Measurements from ENCODE around the gene DHX16. TPM values are rescaled to one million over a fixed set of nuclear protein-coding genes. Genes with fewer than 3 reads are reported as not detected.
A peak's percentile ranks its signal among the peaks of the same experiment; 100 is the strongest.
"Not testable (repeated sequence)": the region's sequence is repeated elsewhere in the genome, so short reads cannot be mapped to it uniquely, and the experiment has no call there.

The DHX16 gene
- total RNA-seq, 1 donor from 2014 or later: 56.7 TPM

GRCh38 chr6:30679765-30680535 lies 7.1 kb upstream of the DHX16 start:
- H3K4me3 Mint-ChIP-seq: peak overlapping the region; percentile 94
- intact Hi-C loops (cut with micrococcal nuclease): loop anchor here (1.0 to 10.0 kb wide), 6 partner anchors 42 to 815 kb away; partner anchors contain the start of genes HLA-E and MICB
- H3K27ac Mint-ChIP-seq: peak overlapping the region; percentile 97
- peaks cover 85% of the 10 kb centered on the region for H3K36me3 Mint-ChIP-seq (ENCODE audit: low read depth)
- DNase-seq: peak; percentile 67
- no peaks in the 10 kb centered on the region for H3K9me3 Mint-ChIP-seq
- no peaks in the 10 kb centered on the region for H3K27me3 Mint-ChIP-seq
- H3K4me1 Mint-ChIP-seq: peaks cover 40% of the 10 kb centered on the region

GRCh38 chr6:30678964-30679726 lies 6.3 kb upstream of the DHX16 start:
- Mint-ChIP-seq H3K36me3 (ENCODE audit: low read depth) (peaks cover 79% of the 10 kb centered on the region), H3K4me3 (peak overlapping the region; percentile 94), H3K9me3 (no peaks in the 10 kb centered on the region)

DNA sequence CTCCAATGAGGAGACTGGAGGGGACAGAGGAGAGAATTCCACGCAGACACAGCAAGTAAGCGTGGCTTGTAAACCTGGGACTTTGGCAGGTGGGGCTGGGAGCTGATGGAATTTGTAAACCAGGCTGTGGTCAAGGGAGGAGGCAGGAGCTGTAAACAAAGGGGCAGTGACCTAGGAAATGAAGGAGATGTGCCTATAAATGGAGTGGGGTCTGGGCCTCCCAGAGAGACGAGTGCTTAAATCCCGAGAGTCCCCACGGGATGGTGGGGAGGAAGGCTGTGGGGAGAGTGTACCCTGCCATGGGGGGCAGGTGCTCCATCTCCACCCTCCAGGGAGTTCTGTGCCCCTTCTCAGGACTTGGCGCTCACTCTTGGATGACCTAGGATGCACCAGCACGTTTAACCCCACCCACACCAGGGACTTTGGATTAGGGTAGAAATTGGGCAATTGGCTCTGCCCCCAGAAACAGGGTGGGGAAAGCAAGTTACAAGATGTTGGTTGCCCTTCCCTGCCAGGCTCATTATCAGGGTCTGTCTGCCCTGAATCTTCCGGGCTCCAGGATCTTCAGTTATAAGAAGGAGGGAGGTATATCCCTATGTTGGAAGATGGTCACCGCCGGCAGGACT lies 4.0 kb upstream of the DHX16 start:
- no peak overlapping the region for H3K27ac Mint-ChIP-seq
- DNase-seq: no peak
- intact Hi-C loops (cut with micrococcal nuclease): loop anchor here (10.0 kb wide), 1 partner anchor 192 kb away; the partner anchor contains the start of gene HLA-E
- peaks cover 38% of the 10 kb centered on the region for H3K4me1 Mint-ChIP-seq
- no peaks in the 10 kb centered on the region for H3K27me3 Mint-ChIP-seq
- no peak overlapping the region for H3K4me3 Mint-ChIP-seq
- H3K36me3 Mint-ChIP-seq (ENCODE audit: low read depth): peaks cover 56% of the 10 kb centered on the region
- H3K9me3 Mint-ChIP-seq: no peaks in the 10 kb centered on the region

More at GRCh38 chr6:30678964-30679726, 6.3 kb upstream of the DHX16 start:
- peak overlapping the region; percentile 97 for H3K27ac Mint-ChIP-seq
- peak; percentile 97 for DNase-seq
- intact Hi-C loops (cut with micrococcal nuclease): loop anchor here (1.0 to 10.0 kb wide), 3 partner anchors 43 to 198 kb away; partner anchors contain the start of gene HLA-E
- H3K4me1 Mint-ChIP-seq: peaks cover 40% of the 10 kb centered on the region
- no peaks in the 10 kb centered on the region for H3K27me3 Mint-ChIP-seq

DNA sequence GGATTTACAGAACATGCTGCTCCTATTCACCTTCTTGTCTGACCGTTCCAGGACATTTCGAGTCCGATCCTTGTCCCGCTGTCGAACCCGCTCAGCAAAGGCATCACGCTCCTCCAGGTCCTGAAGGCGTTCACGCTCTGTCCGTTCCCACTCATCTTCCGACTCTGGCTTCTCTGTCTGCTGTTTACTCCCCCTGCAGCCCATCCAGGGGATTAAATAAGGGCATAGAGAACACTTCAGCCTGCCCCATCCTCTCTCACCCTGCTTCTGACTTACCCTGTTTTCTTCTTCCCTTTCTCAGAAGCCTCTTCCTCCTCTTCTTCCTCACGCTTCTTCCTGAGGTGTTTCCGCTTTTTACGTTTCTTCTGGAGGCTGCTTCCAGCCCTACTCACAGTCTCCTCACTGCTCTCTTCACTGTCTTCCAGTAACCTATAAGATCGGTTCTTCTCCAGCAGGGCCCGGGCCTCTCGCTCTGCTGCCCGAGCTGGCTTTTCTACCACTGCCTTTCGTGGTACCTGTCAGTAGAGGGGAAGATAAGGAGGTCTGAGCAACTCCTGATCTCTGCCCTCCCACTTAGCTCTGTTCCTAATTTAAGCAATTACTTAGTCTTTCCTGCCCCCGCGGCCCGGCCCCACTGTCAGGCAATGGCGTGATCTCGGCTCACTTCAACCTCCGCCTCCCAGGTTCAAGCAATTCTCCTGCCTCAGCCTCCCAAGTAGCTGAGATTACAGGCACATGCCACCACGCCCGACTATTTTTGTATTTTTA lies 1.9 kb downstream of the DHX16 start:
- Mint-ChIP-seq H3K4me3 (peak overlapping the region; percentile 80), H3K4me1 (peaks cover 30% of the 10 kb centered on the region), H3K27me3 (no peaks in the 10 kb centered on the region), H3K27ac (no peak overlapping the region), H3K9me3 (no peaks in the 10 kb centered on the region), H3K36me3 (ENCODE audit: low read depth) (peaks cover 34% of the 10 kb centered on the region)
- intact Hi-C loops (cut with micrococcal nuclease): loop anchor here (10.0 kb wide), 1 partner anchor 186 kb away; the partner anchor contains the start of gene HLA-E
- DNase-seq: no peak

- Mint-ChIP-seq H3K4me1 (peaks cover 21% of the 10 kb centered on the region), H3K27ac (peak overlapping the region; percentile 83), H3K36me3 (ENCODE audit: low read depth) (peaks cover 60% of the 10 kb centered on the region)
- H3K9me3 Mint-ChIP-seq, H3K27me3 Mint-ChIP-seq, H3K4me3 Mint-ChIP-seq, DNase-seq: not testable (repeated sequence)
- intact Hi-C loops (cut with micrococcal nuclease): loop anchor here (1.0 kb wide), 1 partner anchor 18 kb away; no protein-coding TSS in a partner anchor
Measured at GRCh38 chr6:30666300-30666699, 6.5 kb downstream of the DHX16 start.

- no peaks in the 10 kb centered on the region for H3K9me3 Mint-ChIP-seq
- no peaks in the 10 kb centered on the region for H3K27me3 Mint-ChIP-seq
- no peak overlapping the region for H3K4me3 Mint-ChIP-seq
- DNase-seq: no peak
- H3K27ac Mint-ChIP-seq: no peak overlapping the region
- intact Hi-C loops (cut with micrococcal nuclease): no loop called here
- peaks cover 53% of the 10 kb centered on the region for H3K36me3 Mint-ChIP-seq (ENCODE audit: low read depth)
- peaks cover 11% of the 10 kb centered on the region for H3K4me1 Mint-ChIP-seq
Measured at GRCh38 chr6:30664994-30665767, 7.6 kb downstream of the DHX16 start.

DNA sequence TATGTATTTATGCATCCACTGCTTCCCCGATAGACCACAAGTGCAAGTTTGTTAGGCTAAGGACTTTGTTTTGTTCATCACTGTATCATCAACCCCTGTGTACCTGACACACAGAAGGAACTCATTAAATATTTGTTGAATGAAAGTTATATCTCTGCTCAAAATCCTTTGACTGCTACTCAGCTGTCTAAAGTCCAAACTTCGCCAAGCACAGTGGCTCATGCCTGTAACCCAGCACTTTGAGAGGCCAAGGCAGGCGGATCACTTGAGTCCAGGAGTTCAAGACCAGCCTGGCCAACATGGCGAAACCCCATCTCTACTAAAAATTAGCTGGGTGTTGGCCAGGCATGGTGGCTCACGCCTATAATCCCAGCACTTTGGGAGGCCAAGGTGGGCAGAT lies 14.9 kb downstream of the DHX16 start:
- H3K4me3 Mint-ChIP-seq; H3K27me3 Mint-ChIP-seq; H3K4me1 Mint-ChIP-seq; H3K27ac Mint-ChIP-seq; DNase-seq; H3K9me3 Mint-ChIP-seq; intact Hi-C loops (cut with micrococcal nuclease): not testable (repeated sequence)
- peaks cover 69% of the 10 kb centered on the region for H3K36me3 Mint-ChIP-seq (ENCODE audit: low read depth)

DNA sequence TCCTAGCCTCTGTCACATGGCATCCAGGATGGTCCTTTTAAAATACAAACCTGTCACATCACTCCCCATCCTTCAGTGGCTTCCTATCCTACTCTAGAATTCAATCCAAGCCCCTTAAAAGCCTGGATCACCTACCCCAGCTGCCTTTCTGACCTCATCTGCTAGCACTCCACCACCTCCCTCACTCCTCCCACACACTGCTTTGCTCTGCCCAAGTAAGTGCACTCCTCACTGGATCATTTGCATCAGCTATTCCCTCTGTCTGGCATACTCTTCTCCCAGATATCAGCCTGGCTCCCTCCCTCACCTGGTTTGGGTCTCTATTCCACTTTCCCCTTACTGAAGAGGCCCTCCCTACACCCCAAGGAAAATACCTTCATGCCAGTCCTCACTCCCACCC lies 15.4 kb downstream of the DHX16 start:
- H3K4me1 Mint-ChIP-seq: peaks cover 4% of the 10 kb centered on the region
- H3K27me3 Mint-ChIP-seq: no peaks in the 10 kb centered on the region
- peaks cover 66% of the 10 kb centered on the region for H3K36me3 Mint-ChIP-seq (ENCODE audit: low read depth)
- no peak overlapping the region for H3K27ac Mint-ChIP-seq
- no peaks in the 10 kb centered on the region for H3K9me3 Mint-ChIP-seq
- DNase-seq: no peak
- intact Hi-C loops (cut with micrococcal nuclease): no loop called here
- H3K4me3 Mint-ChIP-seq: no peak overlapping the region

DNA sequence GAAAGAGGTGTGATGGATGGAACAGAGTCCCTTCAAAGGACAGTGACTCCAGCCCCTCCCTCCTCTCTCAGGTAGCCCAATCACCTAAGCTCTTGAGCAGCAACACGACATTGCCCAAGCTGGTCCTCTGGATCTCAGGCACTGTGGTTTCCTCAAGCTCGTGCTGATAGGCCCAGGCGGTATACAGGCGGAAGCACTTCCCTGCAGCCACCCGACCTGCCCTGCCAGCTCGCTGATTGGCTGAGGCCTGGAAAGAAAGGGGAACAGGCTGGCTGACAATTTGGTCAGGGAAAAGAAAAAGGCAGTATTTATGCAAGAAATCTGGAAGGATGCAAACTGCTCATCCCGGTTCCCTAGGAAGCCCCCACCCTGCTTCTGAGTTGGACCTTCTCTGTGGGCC lies 16.3 kb downstream of the DHX16 start:
- intact Hi-C loops (cut with micrococcal nuclease): no loop called here
- Mint-ChIP-seq H3K27ac (no peak overlapping the region), H3K36me3 (ENCODE audit: low read depth) (peaks cover 66% of the 10 kb centered on the region), H3K4me3 (no peak overlapping the region), H3K9me3 (no peaks in the 10 kb centered on the region), H3K4me1 (peaks cover 4% of the 10 kb centered on the region), H3K27me3 (no peaks in the 10 kb centered on the region)
- DNase-seq: no peak

GRCh38 chr6:30655743-30656094 lies 17.1 kb downstream of the DHX16 start:
- intact Hi-C loops (cut with micrococcal nuclease): no loop called here
- Mint-ChIP-seq H3K4me1 (peaks cover 4% of the 10 kb centered on the region), H3K9me3 (no peaks in the 10 kb centered on the region)

DNA sequence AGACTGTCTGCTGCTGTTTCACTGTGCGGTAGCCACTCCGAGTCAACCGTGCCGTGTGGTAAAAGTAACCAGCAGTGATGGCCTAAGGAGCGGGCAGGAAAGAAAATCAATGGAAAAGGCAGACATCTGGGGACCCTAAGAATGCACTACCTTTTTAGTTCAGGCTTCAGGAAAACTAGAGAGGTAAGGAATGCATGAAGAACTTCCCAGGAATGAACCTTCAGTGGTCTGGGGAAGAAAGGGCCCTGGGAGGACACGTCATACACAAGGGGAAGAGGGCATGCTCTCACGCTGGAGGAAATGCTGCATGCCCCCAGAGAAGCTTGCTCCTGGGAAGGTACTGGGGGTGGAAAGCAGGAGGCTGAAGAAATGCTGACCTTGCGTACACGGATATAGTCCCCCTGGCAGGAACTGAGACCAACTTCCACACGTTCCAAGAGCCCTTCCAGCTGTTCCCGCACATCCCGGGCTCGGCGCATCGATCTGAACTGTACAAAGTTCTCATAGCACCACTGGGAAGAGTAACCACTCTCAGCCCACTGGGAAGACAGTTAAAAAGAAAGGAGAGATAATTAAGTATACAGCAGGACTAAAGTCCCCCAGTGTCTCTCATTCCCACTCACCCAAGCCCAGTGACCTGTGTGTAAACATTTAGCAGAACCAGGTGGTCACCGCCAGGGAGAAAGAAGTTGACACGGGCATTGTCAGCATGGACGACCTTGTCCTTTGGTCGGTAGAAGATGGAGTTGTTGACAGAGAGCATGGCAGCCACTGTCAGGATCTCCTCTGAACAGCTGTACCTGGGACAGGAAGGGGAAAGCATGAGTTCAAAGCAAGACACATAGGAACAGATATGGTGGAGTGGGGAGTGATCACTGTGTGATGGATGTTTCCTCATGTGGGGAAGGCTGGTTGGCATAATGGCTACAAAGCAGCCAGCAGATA lies 17.7 kb downstream of the DHX16 start:
- H3K27ac Mint-ChIP-seq: no peak overlapping the region
- no peaks in the 10 kb centered on the region for H3K9me3 Mint-ChIP-seq
- no peak for DNase-seq
- intact Hi-C loops (cut with micrococcal nuclease): no loop called here
- no peaks in the 10 kb centered on the region for H3K27me3 Mint-ChIP-seq
- peaks cover 66% of the 10 kb centered on the region for H3K36me3 Mint-ChIP-seq (ENCODE audit: low read depth)
- no peak overlapping the region for H3K4me3 Mint-ChIP-seq
- peaks cover 4% of the 10 kb centered on the region for H3K4me1 Mint-ChIP-seq

More at GRCh38 chr6:30655743-30656094, 17.1 kb downstream of the DHX16 start:
- no peak overlapping the region for H3K4me3 Mint-ChIP-seq
- H3K36me3 Mint-ChIP-seq (ENCODE audit: low read depth): peaks cover 68% of the 10 kb centered on the region
- H3K27ac Mint-ChIP-seq: no peak overlapping the region
- no peak for DNase-seq
- H3K27me3 Mint-ChIP-seq: no peaks in the 10 kb centered on the region

DNA sequence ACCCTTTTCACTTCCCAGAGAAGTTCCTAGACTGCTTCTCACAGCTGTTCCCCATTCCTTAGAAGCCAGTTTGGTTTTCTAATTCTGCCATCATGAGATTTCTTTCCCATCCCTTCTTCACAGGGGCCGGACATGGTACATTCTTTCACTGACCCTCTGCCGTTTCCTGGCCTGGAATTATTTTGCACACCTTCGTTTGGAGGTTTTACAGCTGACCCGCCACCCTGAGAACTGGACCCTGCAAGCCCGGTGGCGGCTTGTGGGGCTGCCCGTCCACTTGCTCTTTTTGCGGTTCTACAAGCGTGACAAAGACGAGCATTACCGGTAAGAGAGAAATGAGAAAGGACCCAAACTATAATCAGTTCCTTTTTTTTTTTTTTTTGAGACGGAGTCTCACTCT lies 21.7 kb downstream of the DHX16 start:
- peaks cover 19% of the 10 kb centered on the region for H3K4me1 Mint-ChIP-seq
- intact Hi-C loops (cut with micrococcal nuclease): no loop called here
- no peak for DNase-seq
- H3K36me3 Mint-ChIP-seq (ENCODE audit: low read depth): peaks cover 37% of the 10 kb centered on the region
- no peak overlapping the region for H3K27ac Mint-ChIP-seq
- H3K27me3 Mint-ChIP-seq: no peaks in the 10 kb centered on the region
- no peak overlapping the region for H3K4me3 Mint-ChIP-seq
- no peaks in the 10 kb centered on the region for H3K9me3 Mint-ChIP-seq

Measured in activated CD4-positive, alpha-beta T cell treated with anti-CD3 and anti-CD28 coated beads, Interleukin-2, amount 10 ng/mL, durations not matched to agents 24 days and 14 days (primary cell).